ENCODE measurements around the gene PPHLN1.
A peak's percentile ranks its signal among the peaks of the same experiment; 100 is the strongest.
"Not testable (repeated sequence)": the region's sequence is repeated elsewhere in the genome, so short reads cannot be mapped to it uniquely, and the experiment has no call there.

PPHLN1 gene

GRCh38 chr12:42346403-42347002 lies 20.5 kb downstream of the PPHLN1 start:
- in situ Hi-C loops (cut with MboI; ENCODE audit: low pct_unique_long_range_greater_than_20kb, low sequenced_read_pairs, unreplicated experiment) = loop anchor here (25.0 kb wide), 1 partner anchor 209 kb away; the partner anchor contains the start of gene GXYLT1
- no peak for TF ChIP-seq CTCF (IDR thresholded peaks at IDR 0.05; ENCODE audit: extremely low read depth, insufficient read depth, missing control alignments)

GRCh38 chr12:42349119-42350020 lies 23.4 kb downstream of the PPHLN1 start:
- in situ Hi-C loops (cut with MboI; ENCODE audit: low pct_unique_long_range_greater_than_20kb, low sequenced_read_pairs, unreplicated experiment) = loop anchor here (25.0 kb wide), 1 partner anchor 212 kb away; the partner anchor contains the start of gene GXYLT1
- DNase-seq (ENCODE audit: low spot score) = not testable (repeated sequence)

More at GRCh38 chr12:42346403-42347002, 20.5 kb downstream of the PPHLN1 start:
- no peak for DNase-seq (ENCODE audit: low spot score)

GRCh38 chr12:42350021-42350407 lies 24.0 kb downstream of the PPHLN1 start:
- in situ Hi-C loops (cut with MboI; ENCODE audit: low pct_unique_long_range_greater_than_20kb, low sequenced_read_pairs, unreplicated experiment); DNase-seq (ENCODE audit: low spot score): not testable (repeated sequence)

- in situ Hi-C loops (cut with MboI; ENCODE audit: low pct_unique_long_range_greater_than_20kb, low sequenced_read_pairs, unreplicated experiment) = no loop called here
- no peak for DNase-seq (ENCODE audit: low spot score)
- TF ChIP-seq CTCF (IDR thresholded peaks at IDR 0.05; ENCODE audit: extremely low read depth, insufficient read depth, missing control alignments) = no peak
Observed at GRCh38 chr12:42356344-42356743, 30.4 kb downstream of the PPHLN1 start.

GRCh38 chr12:42360747-42361403 lies 34.9 kb downstream of the PPHLN1 start:
- in situ Hi-C loops (cut with MboI; ENCODE audit: low pct_unique_long_range_greater_than_20kb, low sequenced_read_pairs, unreplicated experiment) = no loop called here
- TF ChIP-seq CTCF (IDR thresholded peaks at IDR 0.05; ENCODE audit: extremely low read depth, insufficient read depth, missing control alignments) = no peak
- DNase-seq (ENCODE audit: low spot score) = peak; percentile 26

GRCh38 chr12:42361909-42362646 lies 36.1 kb downstream of the PPHLN1 start:
- TF ChIP-seq CTCF (IDR thresholded peaks at IDR 0.05; ENCODE audit: extremely low read depth, insufficient read depth, missing control alignments) = no peak
- no peak for DNase-seq (ENCODE audit: low spot score)
- in situ Hi-C loops (cut with MboI; ENCODE audit: low pct_unique_long_range_greater_than_20kb, low sequenced_read_pairs, unreplicated experiment) = no loop called here

GRCh38 chr12:42362647-42363260 lies 36.8 kb downstream of the PPHLN1 start:
- in situ Hi-C loops (cut with MboI; ENCODE audit: low pct_unique_long_range_greater_than_20kb, low sequenced_read_pairs, unreplicated experiment) = no loop called here
- TF ChIP-seq CTCF (IDR thresholded peaks at IDR 0.05; ENCODE audit: extremely low read depth, insufficient read depth, missing control alignments) = no peak
- no peak for DNase-seq (ENCODE audit: low spot score)
